Measurements from ENCODE around the gene OAF.

DNA sequence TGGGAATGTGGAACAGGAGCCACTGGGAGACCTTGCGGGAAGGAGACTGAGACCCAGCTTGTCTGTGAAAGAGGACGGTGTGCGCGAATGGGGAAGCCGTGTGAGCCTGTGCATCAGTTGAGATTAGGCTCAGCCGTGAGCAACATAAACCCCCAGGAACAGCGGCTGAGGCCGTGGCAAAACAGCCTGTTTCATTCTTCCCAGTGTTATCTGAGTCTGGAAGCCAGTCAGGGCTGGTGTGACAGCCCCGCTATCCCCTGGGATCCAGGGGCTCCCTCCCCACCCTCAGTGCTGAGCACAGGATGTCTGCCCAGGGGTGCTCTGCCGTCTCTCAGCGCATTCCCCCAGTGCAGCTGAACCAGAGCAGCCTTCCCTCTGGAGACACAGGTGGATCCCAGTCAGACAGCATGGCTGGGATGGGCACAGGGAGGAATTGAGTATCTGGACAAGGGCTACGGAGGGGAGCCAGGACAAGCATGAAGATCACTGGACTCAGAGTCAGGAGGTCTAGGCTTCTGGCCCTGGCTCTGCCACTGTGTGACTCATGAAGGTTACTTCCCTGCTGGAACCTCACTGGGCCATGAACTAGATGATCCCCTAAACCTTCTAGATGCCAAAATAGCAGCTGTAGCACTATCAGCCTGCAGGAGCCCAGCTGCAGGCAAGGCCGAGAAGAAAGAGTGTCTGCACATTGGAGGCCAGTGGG, 8.6 kb downstream of the OAF start:
- TF ChIP-seq, protein P1, sequence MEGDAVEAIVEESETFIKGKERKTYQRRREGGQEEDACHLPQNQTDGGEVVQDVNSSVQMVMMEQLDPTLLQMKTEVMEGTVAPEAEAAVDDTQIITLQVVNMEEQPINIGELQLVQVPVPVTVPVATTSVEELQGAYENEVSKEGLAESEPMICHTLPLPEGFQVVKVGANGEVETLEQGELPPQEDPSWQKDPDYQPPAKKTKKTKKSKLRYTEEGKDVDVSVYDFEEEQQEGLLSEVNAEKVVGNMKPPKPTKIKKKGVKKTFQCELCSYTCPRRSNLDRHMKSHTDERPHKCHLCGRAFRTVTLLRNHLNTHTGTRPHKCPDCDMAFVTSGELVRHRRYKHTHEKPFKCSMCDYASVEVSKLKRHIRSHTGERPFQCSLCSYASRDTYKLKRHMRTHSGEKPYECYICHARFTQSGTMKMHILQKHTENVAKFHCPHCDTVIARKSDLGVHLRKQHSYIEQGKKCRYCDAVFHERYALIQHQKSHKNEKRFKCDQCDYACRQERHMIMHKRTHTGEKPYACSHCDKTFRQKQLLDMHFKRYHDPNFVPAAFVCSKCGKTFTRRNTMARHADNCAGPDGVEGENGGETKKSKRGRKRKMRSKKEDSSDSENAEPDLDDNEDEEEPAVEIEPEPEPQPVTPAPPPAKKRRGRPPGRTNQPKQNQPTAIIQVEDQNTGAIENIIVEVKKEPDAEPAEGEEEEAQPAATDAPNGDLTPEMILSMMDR (IDR thresholded peaks at IDR 0.05; ENCODE audit: low read depth, low read length, poor library complexity, severe bottlenecking) = no peak
- no peak for TF ChIP-seq EZH2phosphoT487 (IDR thresholded peaks at IDR 0.05; ENCODE audit: borderline replicate concordance, low read length)

All from DOHH2 (cell line).